ENCODE results near the gene ARL2.
"Not testable (repeated sequence)": the region's sequence is repeated elsewhere in the genome, so short reads cannot be mapped to it uniquely, and the experiment has no call there.

ARL2 gene

DNA sequence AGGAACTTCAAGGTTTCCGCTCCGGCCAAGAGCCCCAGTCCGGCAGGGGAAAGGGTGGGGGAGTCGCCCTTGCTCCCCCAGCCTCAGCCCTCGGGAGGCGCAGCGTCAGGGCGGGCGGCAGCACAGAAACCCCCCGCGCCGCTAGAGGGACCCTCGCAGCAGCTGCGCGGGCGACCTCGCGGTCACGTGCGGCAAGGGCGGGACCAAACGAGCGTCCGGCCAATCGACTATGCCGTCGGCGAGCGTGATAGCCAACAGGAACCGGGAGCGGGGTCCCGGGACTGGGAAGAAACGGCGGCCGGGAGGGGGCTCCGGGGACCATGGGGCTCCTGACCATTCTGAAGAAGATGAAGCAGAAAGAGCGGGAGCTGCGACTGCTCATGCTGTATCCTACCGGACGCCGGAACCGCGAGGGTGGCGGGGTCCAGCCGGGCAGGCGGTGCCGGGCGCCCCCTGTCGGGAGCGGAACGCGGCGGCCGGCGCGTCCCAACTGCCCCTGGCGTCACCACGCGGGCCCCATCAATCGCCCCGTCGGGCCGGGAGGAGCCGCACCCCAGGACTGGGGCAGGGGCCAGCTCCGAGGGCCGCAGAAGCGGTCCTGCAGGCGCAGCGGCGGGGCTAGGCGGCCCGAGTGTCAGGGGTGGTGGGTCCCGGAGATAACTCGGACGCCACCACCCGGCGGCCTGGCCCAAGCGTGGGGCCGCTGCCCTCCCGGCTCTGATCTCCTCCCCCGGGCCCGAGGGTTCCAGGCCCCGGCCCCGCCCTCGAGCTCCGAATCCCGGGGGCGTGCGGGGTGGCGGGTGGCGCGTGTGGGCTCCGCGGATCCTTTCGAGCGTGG is at the start of gene ARL2:
Gene ARL2 (plus strand): TSS at position 273 of the 838 bp plus-strand sequence. CDS start 48 bp downstream, at position 321.
- no peak for DNase-seq

GRCh38 chr11:64967375-64967774 is 46.6 kb upstream of the ARL2 start:
- no peak for DNase-seq

DNA sequence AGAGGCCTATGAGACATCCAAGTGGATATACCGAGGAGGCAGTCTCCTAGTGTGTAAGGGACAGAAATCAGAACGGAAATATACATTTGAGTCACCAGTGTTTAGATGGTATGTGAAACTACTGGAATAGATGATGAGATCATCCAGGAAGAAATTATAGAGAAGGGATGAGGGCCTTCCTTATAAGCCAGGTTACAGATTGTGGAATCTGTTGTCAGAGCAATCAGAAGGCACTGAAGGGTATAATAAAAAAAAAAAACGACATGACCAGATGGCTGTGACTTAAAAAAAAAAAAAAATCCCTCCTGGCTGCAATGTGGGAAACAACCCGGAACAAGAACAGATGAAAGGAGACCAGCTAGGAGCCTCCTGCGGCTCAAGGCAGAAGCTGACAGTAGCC is 44.8 kb upstream of the ARL2 start:
- DNase-seq = no peak

- no peak for DNase-seq
Observed at GRCh38 chr11:64970731-64971151, 43.2 kb upstream of the ARL2 start.

DNA sequence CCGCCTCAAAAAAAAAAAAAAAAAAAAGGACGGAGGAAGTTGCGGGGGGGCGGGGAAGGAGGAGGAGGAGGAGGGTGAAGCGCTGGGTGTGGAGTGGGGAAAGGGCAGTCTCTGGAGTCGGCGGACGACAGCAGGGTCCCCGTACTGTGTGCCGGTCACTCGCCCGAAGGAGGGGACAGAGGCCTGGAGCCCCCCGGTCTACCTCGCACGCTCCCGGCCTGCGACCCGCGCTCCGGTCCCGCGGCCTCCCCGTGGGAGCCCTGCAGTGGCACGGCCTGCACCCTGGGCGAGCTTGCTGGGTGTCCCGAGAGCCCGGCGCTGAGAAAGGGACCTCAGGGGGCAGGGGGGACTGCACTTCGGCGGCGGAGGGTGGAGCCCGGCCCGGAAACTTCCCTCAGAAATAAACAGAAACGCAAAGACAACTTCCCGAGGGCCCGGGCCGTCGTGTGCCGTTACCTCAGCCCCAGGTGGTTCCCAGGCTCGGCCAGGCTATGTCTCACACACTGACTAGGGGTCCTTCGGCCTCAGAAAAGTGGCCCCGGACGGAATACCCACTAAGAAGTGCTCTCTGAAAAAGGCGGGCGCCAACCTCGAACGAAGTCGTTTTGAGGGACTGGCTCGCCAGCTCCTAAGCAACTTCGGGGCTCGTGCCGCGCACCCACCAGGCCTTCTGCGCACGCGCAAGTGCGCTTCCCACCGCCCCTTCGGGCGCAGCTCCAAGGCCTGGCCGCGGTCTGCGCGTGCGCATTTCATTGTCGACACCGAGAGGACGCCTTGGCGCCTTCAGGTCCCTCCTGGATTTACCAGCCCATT is 42.3 kb upstream of the ARL2 start, which contains the start of gene MAJIN:
Gene MAJIN (minus strand): TSS at position 688 of the 813 bp plus-strand sequence. CDS start 12,703 bp downstream, outside the sequence.
- no peak for DNase-seq

DNA sequence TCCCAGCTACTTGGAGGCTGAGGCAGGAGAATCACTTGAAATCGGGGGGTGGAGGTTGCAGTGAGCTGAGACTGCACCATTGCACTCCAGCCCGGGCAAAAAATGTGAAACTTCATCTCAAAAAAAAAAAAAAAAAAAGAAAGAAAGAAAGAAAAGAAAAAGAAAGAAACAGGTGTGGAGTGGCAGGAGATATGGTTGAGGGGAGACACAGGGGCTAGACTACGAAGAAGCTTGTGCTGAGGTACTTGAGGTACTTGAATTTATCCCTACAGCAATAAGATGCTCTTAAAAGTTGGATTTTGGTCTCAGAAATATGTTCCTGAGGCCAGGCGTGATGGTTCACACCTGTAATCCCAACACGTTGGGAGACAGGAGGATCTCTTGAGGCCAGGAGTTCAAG is 39.8 kb upstream of the ARL2 start:
- DNase-seq = no peak

GRCh38 chr11:64976651-64977050 is 37.3 kb upstream of the ARL2 start:
- no peak for DNase-seq

GRCh38 chr11:64983339-64983738 is 30.6 kb upstream of the ARL2 start:
- DNase-seq = not testable (repeated sequence)

GRCh38 chr11:64987998-64988854 is 25.7 kb upstream of the ARL2 start:
- DNase-seq = no peak

DNA sequence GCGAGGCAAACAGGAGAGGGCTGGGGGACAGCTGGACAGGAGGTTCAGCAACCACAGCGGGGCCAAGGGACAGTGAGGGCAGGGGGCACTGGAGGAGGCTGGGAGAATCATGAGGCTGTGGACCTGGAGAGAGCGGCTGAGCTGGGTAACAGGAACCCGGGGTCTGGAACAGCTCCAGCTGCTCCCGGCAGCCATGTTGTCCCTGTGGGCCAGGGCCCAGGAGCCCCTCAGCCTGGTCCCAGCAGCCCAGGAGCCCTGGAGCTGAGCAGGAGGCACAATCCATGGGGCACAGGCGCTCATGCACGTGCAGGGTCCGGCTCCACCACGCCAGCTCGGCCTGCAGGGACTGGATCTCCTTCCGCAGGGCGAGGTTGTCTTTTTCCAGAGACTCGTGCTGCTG is 24.5 kb upstream of the ARL2 start:
- DNase-seq = no peak

DNA sequence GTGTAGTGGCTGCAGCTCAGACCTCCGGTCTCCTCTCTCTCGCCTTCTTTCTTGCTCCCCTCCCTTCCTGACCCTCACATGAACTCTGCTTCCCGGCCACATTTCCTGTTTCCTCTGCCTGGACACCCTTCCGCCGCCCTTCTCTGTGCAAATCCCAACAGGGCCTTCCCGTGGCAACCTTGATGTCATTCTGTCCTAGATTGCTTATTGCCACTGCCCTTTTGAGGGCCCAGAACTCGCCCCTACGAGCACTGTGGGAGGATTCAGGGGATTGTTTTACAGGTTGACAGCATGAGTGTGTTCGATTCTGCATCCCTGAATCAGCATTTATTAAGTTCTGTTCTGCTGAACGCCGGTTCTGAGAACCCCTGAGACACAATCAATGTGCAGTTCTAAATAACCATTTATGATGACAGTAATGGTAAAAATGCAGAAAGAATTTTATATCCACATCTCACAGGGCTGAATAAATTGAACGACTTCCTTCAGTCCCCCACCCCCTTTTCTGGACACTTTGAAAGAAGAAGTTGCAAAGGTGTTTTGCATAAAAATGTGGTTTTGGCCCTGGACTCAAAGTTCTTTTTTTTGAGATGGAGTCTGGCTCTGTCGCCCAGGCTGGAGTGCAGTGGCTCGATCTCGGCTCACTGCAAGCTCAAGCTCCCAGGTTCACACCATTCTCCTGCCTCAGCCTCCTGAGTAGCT is 23.6 kb upstream of the ARL2 start:
- DNase-seq = no peak

DNA sequence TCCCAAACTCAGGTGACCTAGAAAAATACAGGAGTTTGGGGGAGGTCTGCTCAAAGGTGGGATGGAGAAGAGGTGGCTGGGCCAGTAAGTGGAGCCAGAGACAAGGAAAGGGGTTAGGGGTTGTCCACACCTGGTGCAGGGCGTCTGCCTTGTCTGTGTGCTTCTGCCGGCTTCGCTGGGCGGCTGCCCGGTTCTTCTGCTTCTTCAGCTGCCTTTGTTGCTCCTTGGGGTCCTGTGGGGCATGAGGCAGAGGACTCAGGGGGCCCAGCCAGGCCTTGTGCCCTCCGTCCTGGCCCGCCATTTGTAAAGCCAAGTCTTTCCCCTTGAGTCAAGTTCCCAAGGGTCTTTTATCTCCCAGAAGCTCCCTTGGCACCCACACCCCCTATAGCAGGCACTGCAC is 19.6 kb upstream of the ARL2 start:
- DNase-seq = no peak

DNA sequence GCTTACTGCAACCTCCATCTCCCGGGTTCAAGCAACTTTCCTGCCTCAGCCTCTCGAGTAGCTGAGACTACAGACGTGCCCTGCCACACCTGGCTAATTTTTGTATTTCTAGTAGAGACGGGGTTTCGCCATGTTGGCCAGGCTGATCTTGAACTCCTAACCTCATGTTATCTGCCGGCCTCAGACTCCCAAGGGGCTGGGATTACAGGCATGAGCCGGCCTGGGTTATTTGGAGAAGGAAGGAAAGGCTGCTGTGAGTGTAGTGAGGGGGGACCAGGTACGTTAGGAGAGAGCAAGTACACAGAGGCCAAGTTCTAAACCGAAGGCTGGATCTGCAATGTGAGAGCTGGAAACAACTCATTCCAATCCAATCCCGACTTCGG is 17.6 kb upstream of the ARL2 start:
- DNase-seq = no peak

- DNase-seq = no peak
Observed at GRCh38 chr11:64996710-64997380, 17.1 kb upstream of the ARL2 start, which contains the start of gene BATF2. BATF2 (minus strand) TSS chr11:64996971; CDS start chr11:64996914, 57 bp downstream.

- no peak for DNase-seq
Observed at GRCh38 chr11:64998141-64998540, 15.8 kb upstream of the ARL2 start.

GRCh38 chr11:64998690-64999431 is 15.1 kb upstream of the ARL2 start:
- DNase-seq = no peak

- DNase-seq = no peak
Observed at GRCh38 chr11:64999478-64999877, 14.5 kb upstream of the ARL2 start.

DNA sequence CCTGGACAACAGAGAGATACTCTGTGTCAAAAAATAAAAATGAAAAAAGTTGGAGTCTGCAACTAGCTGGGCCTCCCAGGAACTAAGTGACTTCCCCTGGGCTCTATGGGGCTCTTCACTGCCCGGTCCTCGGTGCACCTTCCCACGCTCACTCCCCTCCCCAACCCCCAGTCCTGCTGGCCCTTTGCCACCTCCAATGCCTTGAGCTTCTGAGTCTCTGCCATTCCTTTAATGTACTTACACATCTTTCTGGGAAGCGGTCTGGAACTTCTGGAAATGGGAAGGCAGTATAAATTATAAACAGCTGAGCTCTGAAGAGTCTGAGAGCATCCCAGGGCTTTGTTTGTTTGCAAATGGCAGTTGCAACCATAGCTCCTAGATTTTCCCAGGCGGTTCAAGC is 11.3 kb upstream of the ARL2 start:
- no peak for DNase-seq

DNA sequence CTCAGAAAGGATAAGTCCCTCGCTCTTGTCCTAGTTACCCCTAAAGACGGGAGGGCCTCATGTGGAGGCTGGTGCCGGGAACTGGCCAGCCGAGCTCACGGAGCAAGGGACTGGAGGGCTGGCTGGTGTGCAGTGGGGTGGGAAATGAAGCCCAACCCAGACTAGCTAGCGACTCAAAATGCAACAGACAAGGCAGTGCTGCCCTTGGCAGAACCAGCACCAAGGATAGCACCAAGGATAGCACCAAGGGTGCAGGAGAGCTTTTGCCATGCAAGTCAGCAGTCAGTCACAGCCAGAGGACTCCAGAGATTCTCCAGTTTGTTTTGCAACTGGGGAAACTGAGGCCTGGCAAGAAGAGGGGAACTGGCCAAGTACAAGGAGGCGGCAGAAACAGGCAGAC is 10.7 kb upstream of the ARL2 start:
- no peak for DNase-seq

- DNase-seq = not testable (repeated sequence)
Observed at GRCh38 chr11:65003968-65004367, 10.0 kb upstream of the ARL2 start.

DNA sequence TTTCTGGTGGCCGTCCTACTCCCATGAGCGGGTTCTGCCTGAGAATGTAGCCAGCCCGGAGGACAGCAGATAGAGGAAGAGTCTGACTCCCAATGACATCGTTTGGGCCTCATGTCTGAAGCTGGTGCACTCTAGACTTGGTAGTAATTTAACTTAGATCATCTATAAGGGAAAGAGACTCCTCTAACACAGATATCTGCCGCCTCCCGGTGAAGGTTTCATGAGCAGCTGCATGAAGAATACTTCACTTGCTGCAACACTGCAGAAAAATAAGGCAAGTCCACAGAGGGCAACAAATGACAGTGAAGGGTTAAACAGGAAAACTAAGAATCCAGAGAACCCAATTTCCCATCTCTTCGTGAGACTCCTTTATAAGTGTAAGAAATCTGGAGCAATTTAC is 5.9 kb upstream of the ARL2 start:
- no peak for DNase-seq

Measured in cortex of kidney (tissue), 1 donor.